GM12891 (cell line): ENCODE measurements around the gene HERC2.

ENCODE experiments used
- PAX5 ChIP-seq: IDR thresholded peaks from 2 replicates; pipeline ENCODE4 v1.6.1; 2011; ENCODE audit warnings: low read length, moderate library complexity, mild to moderate bottlenecking; ENCODE audit not compliant: insufficient read depth, severe bottlenecking
- POLR2A ChIP-seq: IDR thresholded peaks from 2 replicates; pipeline ENCODE4 v1.6.1; 2011; ENCODE audit warnings: low read depth, low read length, control low read depth
- POLR2AphosphoS5 ChIP-seq: IDR thresholded peaks from 2 replicates; pipeline ENCODE4 v1.6.1; 2011; ENCODE audit warnings: low read depth, low read length, control low read depth
- SPI1 ChIP-seq: IDR thresholded peaks from 2 replicates; pipeline ENCODE4 v1.6.1; 2011; ENCODE audit warnings: low read depth, low read length, control low read depth

- TF ChIP-seq POLR2AphosphoS5: no peak
- TF ChIP-seq POLR2A: no peak
- TF ChIP-seq SPI1: no peak
- TF ChIP-seq PAX5: no peak
Observed at GRCh38 chr15:28111543-28111942, 210.4 kb downstream of the HERC2 start.
